ENCODE measurements around the gene ANP32E.

DNA sequence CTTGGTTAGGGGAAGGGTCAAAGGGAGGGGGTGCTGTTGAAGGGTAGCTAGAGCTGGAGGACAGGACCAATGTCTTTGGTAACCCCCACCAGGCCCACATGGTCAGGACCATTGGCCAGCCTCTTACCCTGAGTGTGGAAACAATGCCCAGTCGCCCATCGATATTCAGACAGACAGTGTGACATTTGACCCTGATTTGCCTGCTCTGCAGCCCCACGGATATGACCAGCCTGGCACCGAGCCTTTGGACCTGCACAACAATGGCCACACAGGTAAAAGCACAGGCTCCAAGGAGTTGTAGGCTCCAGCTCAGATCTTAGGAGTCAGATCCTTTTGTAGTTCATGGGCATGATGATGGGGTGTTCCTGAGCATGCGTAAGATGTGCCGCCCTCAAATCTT lies 25.5 kb upstream of the ANP32E start:
- TF ChIP-seq TAF1 (CRISPR knock-in tag; IDR thresholded peaks at IDR 0.05) (no peak), SMARCC2 (IDR thresholded peaks at IDR 0.05) (no peak), TRIM24 (CRISPR knock-in tag; IDR thresholded peaks at IDR 0.05) (no peak), RFX5 (IDR thresholded peaks at IDR 0.05; ENCODE audit: low read depth, low read length) (no peak), EP300 (IDR thresholded peaks at IDR 0.05; ENCODE audit: low read depth in 2 of 2, low read length in 2 of 2) (no peak), EP300 (CRISPR knock-in tag; IDR thresholded peaks at IDR 0.05; ENCODE audit: borderline replicate concordance) (no peak)
- TF ChIP-seq, protein P1, sequence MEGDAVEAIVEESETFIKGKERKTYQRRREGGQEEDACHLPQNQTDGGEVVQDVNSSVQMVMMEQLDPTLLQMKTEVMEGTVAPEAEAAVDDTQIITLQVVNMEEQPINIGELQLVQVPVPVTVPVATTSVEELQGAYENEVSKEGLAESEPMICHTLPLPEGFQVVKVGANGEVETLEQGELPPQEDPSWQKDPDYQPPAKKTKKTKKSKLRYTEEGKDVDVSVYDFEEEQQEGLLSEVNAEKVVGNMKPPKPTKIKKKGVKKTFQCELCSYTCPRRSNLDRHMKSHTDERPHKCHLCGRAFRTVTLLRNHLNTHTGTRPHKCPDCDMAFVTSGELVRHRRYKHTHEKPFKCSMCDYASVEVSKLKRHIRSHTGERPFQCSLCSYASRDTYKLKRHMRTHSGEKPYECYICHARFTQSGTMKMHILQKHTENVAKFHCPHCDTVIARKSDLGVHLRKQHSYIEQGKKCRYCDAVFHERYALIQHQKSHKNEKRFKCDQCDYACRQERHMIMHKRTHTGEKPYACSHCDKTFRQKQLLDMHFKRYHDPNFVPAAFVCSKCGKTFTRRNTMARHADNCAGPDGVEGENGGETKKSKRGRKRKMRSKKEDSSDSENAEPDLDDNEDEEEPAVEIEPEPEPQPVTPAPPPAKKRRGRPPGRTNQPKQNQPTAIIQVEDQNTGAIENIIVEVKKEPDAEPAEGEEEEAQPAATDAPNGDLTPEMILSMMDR (CRISPR knock-in tag; IDR thresholded peaks at IDR 0.05): no peak
- TF ChIP-seq, protein P2, sequence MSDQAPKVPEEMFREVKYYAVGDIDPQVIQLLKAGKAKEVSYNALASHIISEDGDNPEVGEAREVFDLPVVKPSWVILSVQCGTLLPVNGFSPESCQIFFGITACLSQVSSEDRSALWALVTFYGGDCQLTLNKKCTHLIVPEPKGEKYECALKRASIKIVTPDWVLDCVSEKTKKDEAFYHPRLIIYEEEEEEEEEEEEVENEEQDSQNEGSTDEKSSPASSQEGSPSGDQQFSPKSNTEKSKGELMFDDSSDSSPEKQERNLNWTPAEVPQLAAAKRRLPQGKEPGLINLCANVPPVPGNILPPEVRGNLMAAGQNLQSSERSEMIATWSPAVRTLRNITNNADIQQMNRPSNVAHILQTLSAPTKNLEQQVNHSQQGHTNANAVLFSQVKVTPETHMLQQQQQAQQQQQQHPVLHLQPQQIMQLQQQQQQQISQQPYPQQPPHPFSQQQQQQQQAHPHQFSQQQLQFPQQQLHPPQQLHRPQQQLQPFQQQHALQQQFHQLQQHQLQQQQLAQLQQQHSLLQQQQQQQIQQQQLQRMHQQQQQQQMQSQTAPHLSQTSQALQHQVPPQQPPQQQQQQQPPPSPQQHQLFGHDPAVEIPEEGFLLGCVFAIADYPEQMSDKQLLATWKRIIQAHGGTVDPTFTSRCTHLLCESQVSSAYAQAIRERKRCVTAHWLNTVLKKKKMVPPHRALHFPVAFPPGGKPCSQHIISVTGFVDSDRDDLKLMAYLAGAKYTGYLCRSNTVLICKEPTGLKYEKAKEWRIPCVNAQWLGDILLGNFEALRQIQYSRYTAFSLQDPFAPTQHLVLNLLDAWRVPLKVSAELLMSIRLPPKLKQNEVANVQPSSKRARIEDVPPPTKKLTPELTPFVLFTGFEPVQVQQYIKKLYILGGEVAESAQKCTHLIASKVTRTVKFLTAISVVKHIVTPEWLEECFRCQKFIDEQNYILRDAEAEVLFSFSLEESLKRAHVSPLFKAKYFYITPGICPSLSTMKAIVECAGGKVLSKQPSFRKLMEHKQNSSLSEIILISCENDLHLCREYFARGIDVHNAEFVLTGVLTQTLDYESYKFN (CRISPR knock-in tag; conservative IDR thresholded peaks at IDR 0.05): no peak
- TF ChIP-seq, protein P3, sequence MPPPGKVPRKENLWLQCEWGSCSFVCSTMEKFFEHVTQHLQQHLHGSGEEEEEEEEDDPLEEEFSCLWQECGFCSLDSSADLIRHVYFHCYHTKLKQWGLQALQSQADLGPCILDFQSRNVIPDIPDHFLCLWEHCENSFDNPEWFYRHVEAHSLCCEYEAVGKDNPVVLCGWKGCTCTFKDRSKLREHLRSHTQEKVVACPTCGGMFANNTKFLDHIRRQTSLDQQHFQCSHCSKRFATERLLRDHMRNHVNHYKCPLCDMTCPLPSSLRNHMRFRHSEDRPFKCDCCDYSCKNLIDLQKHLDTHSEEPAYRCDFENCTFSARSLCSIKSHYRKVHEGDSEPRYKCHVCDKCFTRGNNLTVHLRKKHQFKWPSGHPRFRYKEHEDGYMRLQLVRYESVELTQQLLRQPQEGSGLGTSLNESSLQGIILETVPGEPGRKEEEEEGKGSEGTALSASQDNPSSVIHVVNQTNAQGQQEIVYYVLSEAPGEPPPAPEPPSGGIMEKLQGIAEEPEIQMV (CRISPR knock-in tag; IDR thresholded peaks at IDR 0.05; ENCODE audit: low read depth): no peak
